ENCODE measurements around the gene IQCF5.
"Not testable (repeated sequence)": the region's sequence is repeated elsewhere in the genome, so short reads cannot be mapped to it uniquely, and the experiment has no call there.

Gene IQCF5

GRCh38 chr3:51875501-51875900, at the start of gene IQCF5:
IQCF5 (minus strand) TSS chr3:51875601; CDS start chr3:51875531, 70 bp downstream.
- no peak for DNase-seq

- no peak for DNase-seq
Observed at GRCh38 chr3:51921081-51921578, 45.7 kb upstream of the IQCF5 start.

GRCh38 chr3:51916418-51916817, 41.0 kb upstream of the IQCF5 start:
- DNase-seq = no peak

DNA sequence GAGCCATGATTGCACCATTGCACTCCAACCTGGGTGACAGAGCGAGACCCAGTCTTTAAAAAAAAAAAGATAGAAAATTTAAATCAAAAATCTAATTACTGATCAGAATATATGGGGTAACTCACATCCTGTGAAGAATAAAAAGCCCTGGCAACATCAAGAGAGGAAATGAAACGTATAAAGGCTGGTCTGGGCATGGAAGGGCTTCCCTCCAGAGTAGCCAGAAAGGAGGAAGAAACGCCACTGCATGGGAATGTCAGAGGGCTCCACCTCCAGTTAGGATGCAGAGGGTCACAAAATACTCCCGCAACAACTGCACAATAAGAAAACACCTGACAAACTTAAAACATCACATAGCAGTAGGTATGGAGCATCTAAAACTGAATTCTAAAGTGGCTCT, 32.6 kb upstream of the IQCF5 start:
- no peak for DNase-seq

DNA sequence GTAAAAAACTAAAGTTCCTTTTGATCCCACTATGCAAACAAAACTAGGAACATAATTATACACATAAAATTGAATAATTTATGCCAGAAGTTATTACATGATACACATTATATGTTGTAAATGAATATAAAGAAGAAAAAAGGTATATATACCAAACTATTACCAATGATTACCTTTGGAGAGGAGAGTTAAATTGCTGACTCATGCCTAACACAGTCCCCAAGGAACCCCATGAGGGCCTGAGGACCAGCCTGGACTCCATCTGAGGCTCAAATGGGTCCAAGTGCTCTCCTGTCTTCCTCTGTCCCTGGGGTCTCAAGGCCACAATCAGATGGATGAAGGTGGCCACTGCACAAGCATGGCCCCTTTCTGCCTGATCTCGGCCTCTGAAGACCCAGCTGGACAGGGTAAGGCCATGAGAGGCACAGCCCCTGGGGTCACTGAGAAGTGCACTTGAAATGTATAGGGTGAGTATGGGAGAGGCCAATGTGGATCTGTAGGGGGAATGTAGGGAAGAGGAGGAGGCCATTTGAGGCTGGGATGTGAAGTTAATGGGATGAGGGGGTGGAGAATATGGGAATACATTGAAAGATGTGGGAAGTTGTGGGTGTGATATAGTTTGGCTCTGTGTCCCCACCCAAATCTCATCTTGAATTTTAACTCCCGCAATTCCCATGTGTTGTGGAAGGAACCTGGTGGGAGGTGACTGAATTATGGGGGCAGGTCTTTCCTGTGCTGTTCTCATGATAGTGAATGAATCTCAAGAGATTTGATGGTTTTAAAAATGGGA, 28.8 kb upstream of the IQCF5 start:
- DNase-seq = no peak

DNA sequence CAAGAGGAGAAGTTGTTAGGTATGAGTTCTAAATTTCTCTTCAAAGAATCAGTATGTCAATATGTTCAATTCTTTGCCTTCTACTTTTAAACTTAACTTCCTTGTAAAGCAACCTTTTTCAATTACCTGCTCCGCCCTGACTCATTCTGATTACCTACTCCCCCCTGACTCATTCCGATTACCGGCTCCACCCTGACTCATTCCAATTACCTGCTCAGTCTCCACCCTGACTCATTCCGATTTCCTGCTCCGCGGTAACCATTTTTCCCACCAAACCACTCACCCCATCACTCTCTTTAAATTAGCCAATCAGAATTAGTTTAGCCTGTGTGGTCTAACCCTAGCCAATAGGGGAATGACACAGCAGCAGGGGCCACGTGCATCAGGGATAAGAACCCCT, 27.0 kb upstream of the IQCF5 start:
- not testable (repeated sequence) for DNase-seq

DNA sequence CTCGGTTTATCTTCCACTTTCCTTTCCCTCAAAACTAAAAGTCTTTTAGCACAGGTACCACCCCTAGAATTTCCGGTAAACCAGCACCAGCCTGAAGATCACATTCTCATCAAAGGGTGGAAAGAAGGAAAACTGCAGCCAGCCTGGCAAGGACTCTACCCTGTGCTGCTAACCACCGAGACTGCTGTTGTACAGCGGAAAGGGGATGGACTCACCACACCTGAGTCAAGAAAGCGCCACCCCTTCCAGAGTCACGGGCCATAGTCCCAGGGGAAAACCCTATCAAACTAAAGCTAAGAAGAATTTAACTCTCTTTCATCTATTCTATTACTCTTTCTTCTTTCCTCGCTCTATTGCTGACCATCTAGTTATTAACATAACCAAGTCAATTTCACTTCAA, 24.6 kb upstream of the IQCF5 start:
- not testable (repeated sequence) for DNase-seq

GRCh38 chr3:51897391-51897790, 22.0 kb upstream of the IQCF5 start:
- DNase-seq = no peak

DNA sequence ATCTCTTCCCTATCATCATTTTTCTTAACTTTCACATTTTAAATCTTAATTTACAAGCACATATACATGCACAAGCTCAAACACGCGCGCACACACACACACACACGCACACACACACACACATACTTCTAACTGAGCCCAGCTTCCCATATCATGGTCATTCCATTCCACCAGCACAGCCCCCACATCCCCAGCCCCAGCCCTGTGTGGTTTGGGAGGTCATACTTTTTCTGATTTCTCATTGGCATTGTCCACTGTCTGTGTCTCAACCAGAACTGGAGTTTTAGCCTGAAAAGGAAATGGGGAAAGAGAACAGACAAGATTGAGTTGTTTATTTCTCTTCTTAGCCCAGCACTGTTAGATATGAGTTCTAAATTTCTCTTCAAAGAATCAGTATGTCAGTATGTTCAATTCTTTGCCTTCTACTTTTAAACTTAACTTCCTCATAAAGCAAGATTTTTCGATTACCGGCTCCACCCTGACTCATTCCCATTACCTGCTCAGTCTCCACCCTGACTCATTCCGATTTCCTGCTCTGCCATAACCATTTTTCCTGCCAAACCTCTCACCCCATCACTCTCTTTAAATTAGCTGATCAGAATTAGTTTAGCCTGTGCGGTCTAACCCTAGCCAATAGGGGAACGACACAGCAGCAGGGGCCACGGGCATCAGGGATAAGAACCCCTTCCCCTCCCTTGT, 21.4 kb upstream of the IQCF5 start:
- no peak for DNase-seq

DNA sequence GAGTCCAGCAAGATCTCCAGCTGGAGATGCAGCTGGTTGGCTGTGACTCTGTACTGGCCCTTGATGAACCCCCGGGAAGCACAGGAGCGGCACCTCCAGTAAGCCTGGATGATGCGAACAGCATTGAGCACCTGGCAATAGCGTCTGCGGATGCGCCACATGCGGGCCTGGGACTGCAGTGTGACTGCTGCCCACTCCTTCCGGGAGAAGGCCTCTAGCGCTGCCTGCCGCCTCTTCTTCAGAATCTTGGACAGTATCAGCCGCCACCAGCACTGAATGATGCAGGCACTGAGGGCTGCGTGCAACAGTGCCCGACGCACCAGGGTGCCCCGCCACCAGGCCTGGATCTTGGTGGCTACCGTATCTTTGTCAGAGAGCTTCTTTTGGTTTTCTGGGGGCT, 19.5 kb upstream of the IQCF5 start:
- no peak for DNase-seq

DNA sequence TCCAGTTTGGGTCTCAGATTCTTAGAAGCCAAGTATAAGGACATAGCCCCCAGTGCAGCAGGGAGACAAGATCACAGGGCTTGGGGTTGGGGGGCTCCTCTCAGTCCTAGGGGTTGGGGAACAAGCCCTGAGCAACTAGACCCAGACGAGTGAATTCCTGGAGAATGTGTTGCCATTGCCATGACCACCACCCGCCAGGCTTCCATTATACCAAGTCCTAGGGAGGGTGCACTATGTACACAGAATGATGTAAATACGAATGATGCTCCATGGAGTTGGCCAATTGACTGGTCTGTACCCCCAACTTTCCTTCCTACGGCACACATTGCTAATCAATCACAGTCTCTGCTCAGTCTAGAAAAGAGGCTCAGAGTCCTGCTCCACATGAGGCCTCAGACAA, 19.0 kb upstream of the IQCF5 start:
- DNase-seq = no peak

DNA sequence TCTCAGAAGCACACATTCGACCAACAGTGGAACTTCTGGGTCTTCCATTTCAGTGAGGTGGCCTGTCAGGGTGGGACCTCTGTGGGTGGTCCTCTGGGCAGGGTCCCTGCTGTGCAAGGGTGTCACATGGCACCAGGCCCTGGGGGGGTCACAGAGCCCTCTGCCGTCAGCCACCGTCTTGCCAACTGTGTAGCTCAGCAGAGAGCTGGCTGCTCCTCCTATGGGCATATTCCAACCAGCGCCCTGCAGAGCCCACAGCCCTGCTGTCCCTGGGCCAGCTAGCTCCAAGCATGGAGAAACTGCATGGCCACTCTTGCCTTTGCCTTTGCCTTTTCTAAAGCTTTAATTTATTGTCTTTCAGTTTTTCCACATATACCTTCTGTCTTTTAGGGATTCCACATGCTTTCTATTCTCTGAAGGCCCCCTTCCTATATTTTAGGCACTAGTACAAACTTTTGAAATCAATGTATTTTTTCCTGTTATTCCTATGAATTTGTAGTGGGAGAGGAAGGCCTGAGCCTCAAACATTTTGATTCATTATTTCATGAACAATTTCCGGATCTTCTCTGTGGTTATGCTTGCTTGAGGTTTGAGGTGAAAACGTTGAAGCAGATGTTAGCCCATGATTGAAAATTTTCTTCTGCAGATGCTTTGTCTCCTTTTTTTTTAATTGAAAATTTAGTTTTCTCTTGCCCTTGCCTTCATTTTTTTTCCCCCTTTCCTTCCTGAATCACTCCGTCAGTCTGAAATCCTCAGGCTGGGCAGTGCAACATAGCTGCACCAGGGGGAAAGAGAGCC, 16.0 kb upstream of the IQCF5 start:
- DNase-seq = no peak

- no peak for DNase-seq
Observed at GRCh38 chr3:51888463-51889105, 13.2 kb upstream of the IQCF5 start.

GRCh38 chr3:51887620-51888019, 12.2 kb upstream of the IQCF5 start:
- DNase-seq = no peak

- no peak for DNase-seq
Observed at GRCh38 chr3:51886447-51886846, 11.0 kb upstream of the IQCF5 start.

GRCh38 chr3:51879937-51880336, 4.5 kb upstream of the IQCF5 start:
- no peak for DNase-seq

GRCh38 chr3:51876186-51876585, 785 bp upstream of the IQCF5 start:
- DNase-seq = no peak

GRCh38 chr3:51874889-51875288, 512 bp downstream of the IQCF5 start:
- no peak for DNase-seq

GRCh38 chr3:51874411-51874810, 990 bp downstream of the IQCF5 start:
- DNase-seq = no peak

DNA sequence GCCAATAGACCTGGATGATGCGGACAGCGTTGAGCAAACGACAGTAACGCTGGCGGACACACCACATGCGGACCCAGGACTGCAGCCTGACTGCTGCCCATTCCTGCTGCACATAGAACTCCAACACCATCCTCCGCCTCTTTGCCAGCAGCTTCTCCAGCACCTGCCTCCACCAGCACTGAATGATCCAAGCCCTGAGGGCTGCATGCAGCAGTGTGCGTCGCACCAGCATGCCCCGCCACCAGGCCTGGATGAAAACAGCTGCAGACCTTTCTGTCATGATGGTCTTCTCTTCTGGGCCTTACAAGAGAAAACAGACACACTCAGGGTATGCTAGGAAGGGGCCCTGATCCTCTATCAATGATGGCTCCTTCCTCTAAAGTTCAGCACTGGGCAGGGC, 1.5 kb downstream of the IQCF5 start:
- DNase-seq = no peak

DNA sequence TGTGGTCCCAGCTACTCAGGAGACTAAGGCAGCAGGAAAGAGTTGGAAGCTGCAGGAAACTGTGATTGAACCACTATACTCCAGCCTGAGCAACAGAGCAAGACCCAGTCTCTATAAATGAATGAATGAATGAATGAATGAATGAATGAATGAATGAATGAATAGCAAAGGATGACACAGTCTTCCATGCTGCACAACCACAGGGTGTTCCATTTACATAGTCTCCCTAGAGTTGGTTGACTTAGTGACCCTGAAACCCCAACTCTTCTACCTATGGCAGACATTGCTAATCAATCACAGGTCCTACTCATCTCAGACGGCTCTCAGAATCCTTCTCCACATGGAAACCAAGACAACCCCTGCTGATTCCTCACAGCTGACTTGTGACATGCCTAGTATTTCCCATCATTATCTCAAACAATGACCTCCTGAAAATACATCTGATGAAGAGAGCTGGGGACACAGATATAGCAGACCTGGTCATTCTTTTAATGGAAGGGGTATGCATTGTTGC, 2.1 kb downstream of the IQCF5 start:
- no peak for DNase-seq

GRCh38 chr3:51869304-51869703, 6.1 kb downstream of the IQCF5 start:
- DNase-seq = no peak

DNA sequence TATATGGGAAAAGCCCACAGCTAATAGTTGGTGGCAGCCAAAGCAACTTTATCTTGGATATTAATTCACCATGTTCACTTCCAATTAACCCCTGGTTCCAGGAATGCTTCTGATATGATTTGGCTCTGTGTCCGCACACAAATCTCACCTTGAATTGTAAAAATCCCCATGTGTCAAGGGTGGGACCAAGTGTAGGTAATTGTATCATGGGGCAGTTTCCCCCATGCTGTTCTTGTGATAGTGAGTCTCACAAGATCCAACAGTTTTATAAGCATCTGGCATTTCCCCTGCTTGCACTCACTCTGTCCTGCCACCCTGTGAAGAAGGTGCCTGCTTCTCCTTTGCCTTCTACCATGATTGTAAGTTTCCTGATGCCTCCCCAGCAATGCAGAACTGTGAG, 6.5 kb downstream of the IQCF5 start:
- DNase-seq = not testable (repeated sequence)

Measured in NCI-H1048 (cell line).